Measurements from ENCODE around the gene GYS1. TPM values are rescaled to one million over a fixed set of nuclear protein-coding genes. Genes with fewer than 3 reads are reported as not detected.
A peak's percentile ranks its signal among the peaks of the same experiment; 100 is the strongest.

The GYS1 gene
- total and polyA plus RNA-seq, 10 of the 15 experiments (the other 5 are each of a cell fraction or from before 2014, with no cell fraction given), result 3.7 to 62.0 (median 37.3) TPM

DNA sequence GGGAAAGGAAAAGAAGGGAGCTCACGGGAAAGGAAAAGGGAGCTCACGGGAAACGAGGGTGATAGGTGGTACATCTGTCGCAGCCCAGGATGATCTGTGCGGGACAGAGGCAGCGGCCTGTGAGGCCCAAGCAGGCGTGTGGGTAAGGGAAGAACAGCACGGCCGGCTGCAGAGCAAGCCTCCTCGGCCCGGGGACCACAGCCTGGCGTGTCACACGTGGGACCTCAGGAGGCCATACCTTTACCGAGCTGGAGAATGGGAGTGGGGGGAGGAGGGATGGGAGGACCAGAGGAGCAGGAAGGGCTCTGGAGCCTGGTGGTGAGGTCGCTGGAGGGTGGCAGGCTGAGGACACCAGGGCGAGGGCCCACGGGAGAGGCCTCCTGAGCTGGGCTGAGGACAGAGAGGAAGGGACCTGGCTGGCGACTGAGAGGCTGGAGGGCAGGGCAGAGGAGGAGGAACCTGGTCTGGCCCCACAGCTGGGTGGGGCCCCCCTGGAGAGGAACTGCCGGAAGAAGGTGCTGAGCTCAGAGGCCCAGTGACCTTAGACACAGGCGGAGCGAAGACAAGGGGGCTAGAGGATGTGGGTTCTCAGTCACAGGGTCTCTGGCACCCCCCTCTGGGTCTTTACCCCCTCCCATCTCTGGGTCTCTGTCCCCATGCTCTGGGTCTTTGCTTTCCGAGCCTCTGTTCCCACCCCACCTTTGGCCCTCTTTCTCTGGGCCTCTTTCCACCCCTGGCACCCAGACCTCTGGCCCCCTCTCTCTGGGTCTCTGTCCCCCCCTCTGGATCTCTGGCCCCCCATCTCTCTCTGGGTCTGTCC is 30.9 kb downstream of the GYS1 start (continued):
- TF ChIP-seq LARP7 (IDR thresholded peaks at IDR 0.05) (0 out of 2 replicates have a peak, but pooled peaks have one; percentile 22), EP300 (IDR thresholded peaks at IDR 0.05; ENCODE audit: borderline replicate concordance in 1 of 2, control insufficient read depth in 1 of 2, low read depth in 2 of 2, low read length in 2 of 2) (no peak), KLF5 (IDR thresholded peaks at IDR 0.05; ENCODE audit: partially characterized antibody) (no peak), HDGF (IDR thresholded peaks at IDR 0.05) (peak; percentile 98), POU2F2 (IDR thresholded peaks at IDR 0.05; ENCODE audit: borderline replicate concordance, low read depth, low read length) (peak; percentile 70; the same call in 1 of the 3 replicates), RAD21 (IDR thresholded peaks at IDR 0.05; ENCODE audit: insufficient read depth, low read depth, low read length) (no peak), BHLHE40 (IDR thresholded peaks at IDR 0.05; ENCODE audit: borderline replicate concordance in 1 of 2, low read depth in 2 of 2, low read length in 1 of 2) (0 out of 4 replicates have a peak, but pooled peaks of 1 of the 2 experiments have one; percentile 13), NBN (IDR thresholded peaks at IDR 0.05) (peak; percentile 91), SREBF1 (IDR thresholded peaks at IDR 0.05; ENCODE audit: low read length) (no peak), EZH2 (IDR thresholded peaks at IDR 0.05; ENCODE audit: borderline replicate concordance, control insufficient read depth, low read depth, low read length) (no peak), ZZZ3 (IDR thresholded peaks at IDR 0.05; ENCODE audit: control insufficient read depth, insufficient read length, low read depth) (no peak), BCL11A (IDR thresholded peaks at IDR 0.05; ENCODE audit: low read depth, low read length) (no peak), PRDM15 (CRISPR knock-in tag; IDR thresholded peaks at IDR 0.05) (no peak), POLR2A (IDR thresholded peaks at IDR 0.05; ENCODE audit: low read depth, low read length) (peak; percentile 78), BRCA1 (IDR thresholded peaks at IDR 0.05; ENCODE audit: low read depth, low read length) (no peak), ZBTB40 (IDR thresholded peaks at IDR 0.05; ENCODE audit: borderline replicate concordance) (no peak), RCOR1 (conservative IDR thresholded peaks at IDR 0.05; ENCODE audit: low read depth, low read length) (no peak)
- TF ChIP-seq, protein P1, sequence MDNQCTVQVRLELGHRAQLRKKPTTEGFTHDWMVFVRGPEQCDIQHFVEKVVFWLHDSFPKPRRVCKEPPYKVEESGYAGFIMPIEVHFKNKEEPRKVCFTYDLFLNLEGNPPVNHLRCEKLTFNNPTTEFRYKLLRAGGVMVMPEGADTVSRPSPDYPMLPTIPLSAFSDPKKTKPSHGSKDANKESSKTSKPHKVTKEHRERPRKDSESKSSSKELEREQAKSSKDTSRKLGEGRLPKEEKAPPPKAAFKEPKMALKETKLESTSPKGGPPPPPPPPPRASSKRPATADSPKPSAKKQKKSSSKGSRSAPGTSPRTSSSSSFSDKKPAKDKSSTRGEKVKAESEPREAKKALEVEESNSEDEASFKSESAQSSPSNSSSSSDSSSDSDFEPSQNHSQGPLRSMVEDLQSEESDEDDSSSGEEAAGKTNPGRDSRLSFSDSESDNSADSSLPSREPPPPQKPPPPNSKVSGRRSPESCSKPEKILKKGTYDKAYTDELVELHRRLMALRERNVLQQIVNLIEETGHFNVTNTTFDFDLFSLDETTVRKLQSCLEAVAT (IDR thresholded peaks at IDR 0.05), result peak; percentile 73; the same call in 1 of the 2 replicates
- TF ChIP-seq, protein P2, sequence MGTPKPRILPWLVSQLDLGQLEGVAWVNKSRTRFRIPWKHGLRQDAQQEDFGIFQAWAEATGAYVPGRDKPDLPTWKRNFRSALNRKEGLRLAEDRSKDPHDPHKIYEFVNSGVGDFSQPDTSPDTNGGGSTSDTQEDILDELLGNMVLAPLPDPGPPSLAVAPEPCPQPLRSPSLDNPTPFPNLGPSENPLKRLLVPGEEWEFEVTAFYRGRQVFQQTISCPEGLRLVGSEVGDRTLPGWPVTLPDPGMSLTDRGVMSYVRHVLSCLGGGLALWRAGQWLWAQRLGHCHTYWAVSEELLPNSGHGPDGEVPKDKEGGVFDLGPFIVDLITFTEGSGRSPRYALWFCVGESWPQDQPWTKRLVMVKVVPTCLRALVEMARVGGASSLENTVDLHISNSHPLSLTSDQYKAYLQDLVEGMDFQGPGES (IDR thresholded peaks at IDR 0.05), result no peak

All from GM12878 (cell line).